Heart left ventricle (tissue), 13 donors: ENCODE measurements around the gene KIF21B.

ENCODE experiments used
- POLR2A ChIP-seq, 2 donors: fragments of 450-650 bp; IDR thresholded peaks; one replicate each; pipeline ENCODE4 v1.6.1; 2017; ENCODE audit warnings: antibody characterized with exemption in 2 of 2, mild to moderate bottlenecking in 2 of 2, moderate library complexity in 2 of 2
- TF ChIP-seq, protein P1 (sequence below), 12 donors: fragments of 200-600 bp; sonication (generic) in 4 of 12; IDR thresholded peaks; one replicate each; pipeline versions ENCODE4 v1.5.0 to v1.8.0; 2018 to 2022; ENCODE audit warnings: antibody characterized with exemption in 12 of 12, mild to moderate bottlenecking in 5 of 12
- donor health status: ischemic (EF 13 %, LVEDD 7.1; RV severe dilation, severe dysfunction).
- donor health status: DM: no; HTN: yes; CAD: no.
- donor health status: DM: no; HTN: no; CAD: no.
- donor health status: ischemic (EF 25% LVEDD 6.9; RV normal size, moderate dysfunction).
- donor health status: ischemic (EF 25% LVEDD 5.7; RV mildly dilated, moderate dysfunction).
- donor health status: ischemic (EF 35%, LVEDD 5.7; RV mildly dilated, moderate dysfunction).
- donor health status: nonischemic (EF 11% LVEDD 7.7; RV severe dilation, severe dysfunction).
- donor health status: DM: yes; HTN: yes; CAD: no.
- donor health status: PGD.
- donor health status: ischemic (EF 29% LVEDD 5.4; RV normal size, mild dysfunction).
- donor health status: nonischemic (EF 23%, LVEDD 6.1; RV moderate dilation, normal function).

DNA sequence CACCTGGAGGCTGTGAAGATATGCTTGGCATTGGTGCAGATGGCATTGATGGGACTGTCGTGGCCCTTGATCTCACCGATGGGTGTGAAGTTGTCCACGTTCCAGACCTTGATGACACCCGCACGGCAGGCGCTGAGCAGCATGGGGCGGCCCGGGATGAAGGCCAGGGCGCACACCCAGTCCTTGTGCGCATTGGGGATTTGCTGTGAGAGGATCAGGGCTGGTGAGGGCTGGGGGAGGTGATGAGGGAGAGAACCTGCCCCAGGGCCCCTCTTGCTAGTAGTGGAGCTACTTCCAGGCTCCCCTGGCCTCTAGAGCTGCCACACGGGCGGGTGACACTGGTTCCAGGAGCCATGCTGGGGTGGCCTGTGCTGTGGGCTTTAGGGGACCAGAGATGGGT lies 48.8 kb downstream of the KIF21B start:
- TF ChIP-seq, protein P1, sequence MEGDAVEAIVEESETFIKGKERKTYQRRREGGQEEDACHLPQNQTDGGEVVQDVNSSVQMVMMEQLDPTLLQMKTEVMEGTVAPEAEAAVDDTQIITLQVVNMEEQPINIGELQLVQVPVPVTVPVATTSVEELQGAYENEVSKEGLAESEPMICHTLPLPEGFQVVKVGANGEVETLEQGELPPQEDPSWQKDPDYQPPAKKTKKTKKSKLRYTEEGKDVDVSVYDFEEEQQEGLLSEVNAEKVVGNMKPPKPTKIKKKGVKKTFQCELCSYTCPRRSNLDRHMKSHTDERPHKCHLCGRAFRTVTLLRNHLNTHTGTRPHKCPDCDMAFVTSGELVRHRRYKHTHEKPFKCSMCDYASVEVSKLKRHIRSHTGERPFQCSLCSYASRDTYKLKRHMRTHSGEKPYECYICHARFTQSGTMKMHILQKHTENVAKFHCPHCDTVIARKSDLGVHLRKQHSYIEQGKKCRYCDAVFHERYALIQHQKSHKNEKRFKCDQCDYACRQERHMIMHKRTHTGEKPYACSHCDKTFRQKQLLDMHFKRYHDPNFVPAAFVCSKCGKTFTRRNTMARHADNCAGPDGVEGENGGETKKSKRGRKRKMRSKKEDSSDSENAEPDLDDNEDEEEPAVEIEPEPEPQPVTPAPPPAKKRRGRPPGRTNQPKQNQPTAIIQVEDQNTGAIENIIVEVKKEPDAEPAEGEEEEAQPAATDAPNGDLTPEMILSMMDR (IDR thresholded peaks at IDR 0.05) = no peak
- TF ChIP-seq POLR2A (IDR thresholded peaks at IDR 0.05) = no peak
